Measurements from ENCODE around the gene ZKSCAN1.

The ZKSCAN1 gene

GRCh38 chr7:100040575-100040974 is 25.2 kb downstream of the ZKSCAN1 start:
- DNase-seq, result no peak

- peak; percentile 30 for DNase-seq
Measured at GRCh38 chr7:100044718-100045117, 29.3 kb downstream of the ZKSCAN1 start.

GRCh38 chr7:100048680-100049079 is 33.3 kb downstream of the ZKSCAN1 start:
- no peak for DNase-seq

- DNase-seq, result peak; percentile 54
Measured at GRCh38 chr7:100049441-100050291, 34.3 kb downstream of the ZKSCAN1 start, which contains the start of gene ZSCAN21. ZSCAN21 (plus strand) TSS chr7:100049774; CDS start chr7:100057007, 7,233 bp downstream.

GRCh38 chr7:100051611-100052010 is 36.2 kb downstream of the ZKSCAN1 start:
- no peak for DNase-seq

GRCh38 chr7:100053215-100053614 is 37.8 kb downstream of the ZKSCAN1 start:
- peak; percentile 17 for DNase-seq

GRCh38 chr7:100057006-100057405 is 41.6 kb downstream of the ZKSCAN1 start:
- no peak for DNase-seq

GRCh38 chr7:100059251-100059739 is 43.9 kb downstream of the ZKSCAN1 start:
- no peak for DNase-seq

- DNase-seq, result no peak
Measured at GRCh38 chr7:100061518-100062193, 46.3 kb downstream of the ZKSCAN1 start.

GRCh38 chr7:100063376-100063775 is 48.0 kb downstream of the ZKSCAN1 start:
- no peak for DNase-seq

- DNase-seq, result no peak
Measured at GRCh38 chr7:100064162-100064561, 48.8 kb downstream of the ZKSCAN1 start.

GRCh38 chr7:100065452-100066186 is 50.2 kb downstream of the ZKSCAN1 start:
- DNase-seq, result no peak

- DNase-seq, result no peak
Measured at GRCh38 chr7:100066953-100067352, 51.6 kb downstream of the ZKSCAN1 start.

- no peak for DNase-seq
Measured at GRCh38 chr7:100069991-100070390, 54.6 kb downstream of the ZKSCAN1 start.

- no peak for DNase-seq
Measured at GRCh38 chr7:100071018-100071723, 55.8 kb downstream of the ZKSCAN1 start.

- DNase-seq, result no peak
Measured at GRCh38 chr7:100072462-100072861, 57.1 kb downstream of the ZKSCAN1 start.

GRCh38 chr7:100074841-100075240 is 59.4 kb downstream of the ZKSCAN1 start:
- DNase-seq, result no peak

- no peak for DNase-seq
Measured at GRCh38 chr7:100075418-100075817, 60.0 kb downstream of the ZKSCAN1 start.

- DNase-seq, result no peak
Measured at GRCh38 chr7:100077205-100077604, 61.8 kb downstream of the ZKSCAN1 start.

- no peak for DNase-seq
Measured at GRCh38 chr7:100079024-100079560, 63.7 kb downstream of the ZKSCAN1 start.

GRCh38 chr7:100080907-100081534 is 65.6 kb downstream of the ZKSCAN1 start:
- DNase-seq, result peak; percentile 87

All from NCI-H2029 (cell line).